Colon (tissue), 2 donors: ENCODE measurements around the gene ANKRD12.

Experiments used
- FAIRE-seq: peaks from 2 replicates; lab custom pipeline; 2012; peaks lifted over from hg19 to GRCh38; lab: Jason Lieb, UNC
- donor health status: control.
- donor health status: control.

ANKRD12 gene

GRCh38 chr18:9188359-9189231 is 52.0 kb downstream of the ANKRD12 start:
- no peak for FAIRE-seq

GRCh38 chr18:9189491-9189890 is 52.9 kb downstream of the ANKRD12 start:
- no peak for FAIRE-seq

GRCh38 chr18:9191658-9192256 is 55.2 kb downstream of the ANKRD12 start:
- no peak for FAIRE-seq

- no peak for FAIRE-seq
Observed at GRCh38 chr18:9193031-9193430, 56.5 kb downstream of the ANKRD12 start.

- FAIRE-seq, result no peak
Observed at GRCh38 chr18:9196568-9196967, 60.0 kb downstream of the ANKRD12 start.

GRCh38 chr18:9199681-9200080 is 63.1 kb downstream of the ANKRD12 start:
- FAIRE-seq, result no peak

GRCh38 chr18:9201224-9201623 is 64.6 kb downstream of the ANKRD12 start:
- FAIRE-seq, result no peak

- no peak for FAIRE-seq
Observed at GRCh38 chr18:9204659-9205058, 68.1 kb downstream of the ANKRD12 start.

GRCh38 chr18:9206421-9206820 is 69.8 kb downstream of the ANKRD12 start:
- FAIRE-seq, result peak; percentile 5

GRCh38 chr18:9209279-9209678 is 72.7 kb downstream of the ANKRD12 start:
- FAIRE-seq, result no peak

- FAIRE-seq, result no peak
Observed at GRCh38 chr18:9210966-9211365, 74.4 kb downstream of the ANKRD12 start.

- FAIRE-seq, result no peak
Observed at GRCh38 chr18:9211955-9212354, 75.4 kb downstream of the ANKRD12 start.

GRCh38 chr18:9215221-9215933 is 78.8 kb downstream of the ANKRD12 start:
- no peak for FAIRE-seq

GRCh38 chr18:9216459-9216858 is 79.9 kb downstream of the ANKRD12 start:
- FAIRE-seq, result no peak

- no peak for FAIRE-seq
Observed at GRCh38 chr18:9217743-9218451, 81.3 kb downstream of the ANKRD12 start.

GRCh38 chr18:9221040-9221439 is 84.5 kb downstream of the ANKRD12 start:
- FAIRE-seq, result no peak

- FAIRE-seq, result no peak
Observed at GRCh38 chr18:9221661-9222060, 85.1 kb downstream of the ANKRD12 start.

- FAIRE-seq, result no peak
Observed at GRCh38 chr18:9223356-9223755, 86.8 kb downstream of the ANKRD12 start.

- no peak for FAIRE-seq
Observed at GRCh38 chr18:9226463-9226862, 89.9 kb downstream of the ANKRD12 start.

- no peak for FAIRE-seq
Observed at GRCh38 chr18:9231852-9232486, 95.4 kb downstream of the ANKRD12 start.

GRCh38 chr18:9232977-9233376 is 96.4 kb downstream of the ANKRD12 start:
- no peak for FAIRE-seq
